GM21528 (cell line): ENCODE data around the gene CYBA.
"Not testable (repeated sequence)": the region's sequence is repeated elsewhere in the genome, so short reads cannot be mapped to it uniquely, and the experiment has no call there.

Source experiments
- ATAC-seq: cut with Tn5 transposase; IDR thresholded peaks from one replicate; pipeline ENCODE4 v1.9.1; 2021; ENCODE audit warnings: mild to moderate bottlenecking, moderate library complexity; ENCODE audit not compliant: unreplicated experiment, low FRiP score

Gene CYBA

GRCh38 chr16:88616320-88616719, 34.5 kb downstream of the CYBA start:
- no peak for ATAC-seq

GRCh38 chr16:88614818-88615580, 35.9 kb downstream of the CYBA start:
- ATAC-seq: no peak

- ATAC-seq: no peak
These were observed 36.7 kb downstream of the CYBA start for GRCh38 chr16:88613911-88614817.

GRCh38 chr16:88613293-88613692, 37.6 kb downstream of the CYBA start:
- no peak for ATAC-seq

- ATAC-seq: no peak
These were observed 39.7 kb downstream of the CYBA start for GRCh38 chr16:88610909-88611812.

- ATAC-seq: no peak
These were observed 40.8 kb downstream of the CYBA start for GRCh38 chr16:88610080-88610479.

GRCh38 chr16:88609426-88609825, 41.4 kb downstream of the CYBA start:
- not testable (repeated sequence) for ATAC-seq

- ATAC-seq: no peak
These were observed 42.8 kb downstream of the CYBA start for GRCh38 chr16:88608076-88608475.

- no peak for ATAC-seq
These were observed 44.6 kb downstream of the CYBA start for GRCh38 chr16:88606148-88606757.

- ATAC-seq: no peak
These were observed 45.4 kb downstream of the CYBA start for GRCh38 chr16:88605186-88606147.

GRCh38 chr16:88602091-88602490, 48.8 kb downstream of the CYBA start:
- no peak for ATAC-seq

GRCh38 chr16:88601313-88602036, 49.4 kb downstream of the CYBA start:
- ATAC-seq: no peak

- no peak for ATAC-seq
These were observed 50.3 kb downstream of the CYBA start for GRCh38 chr16:88600539-88600896.

GRCh38 chr16:88599825-88600538, 50.9 kb downstream of the CYBA start:
- no peak for ATAC-seq

- no peak for ATAC-seq
These were observed 51.6 kb downstream of the CYBA start for GRCh38 chr16:88599092-88599733.

- ATAC-seq: no peak
These were observed 52.9 kb downstream of the CYBA start for GRCh38 chr16:88597856-88598491.

- ATAC-seq: no peak
These were observed 54.4 kb downstream of the CYBA start for GRCh38 chr16:88596483-88596882.
